ENCODE data around the gene COL20A1.

COL20A1 gene

DNA sequence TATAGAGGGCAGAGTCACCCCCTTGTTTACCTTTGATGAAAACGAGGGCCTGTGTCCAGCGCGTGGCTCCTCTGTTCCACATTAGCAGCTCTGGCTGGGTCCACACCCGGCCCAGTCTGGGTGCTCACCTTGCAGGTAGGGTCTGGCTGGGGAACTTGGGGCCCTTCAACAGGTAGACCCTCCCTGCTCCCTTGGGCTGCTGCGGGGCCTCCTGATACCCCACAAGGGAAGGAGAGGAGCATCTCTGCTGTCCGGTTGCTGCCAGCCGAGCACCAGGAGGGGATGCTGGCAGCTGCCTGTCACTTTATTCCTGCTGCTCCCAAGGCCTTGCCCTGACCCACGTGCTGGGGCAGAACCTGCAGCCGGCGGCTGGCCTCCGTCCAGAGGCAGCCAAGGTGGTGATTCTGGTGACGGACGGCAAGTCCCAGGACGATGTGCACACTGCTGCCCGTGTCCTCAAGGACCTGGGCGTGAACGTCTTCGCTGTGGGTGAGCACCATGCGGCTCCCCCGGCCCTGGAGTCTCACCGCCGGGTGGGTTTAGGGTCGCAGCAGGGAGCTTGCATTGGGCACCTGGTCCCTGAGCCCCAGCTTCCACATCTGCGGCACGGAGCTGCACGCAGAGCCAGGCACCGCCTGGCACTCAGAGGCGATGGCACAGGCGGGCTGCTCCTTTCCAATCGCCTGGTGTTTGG is 15.4 kb downstream of the COL20A1 start:
- DNase-seq (ENCODE audit: low spot score), result no peak

DNA sequence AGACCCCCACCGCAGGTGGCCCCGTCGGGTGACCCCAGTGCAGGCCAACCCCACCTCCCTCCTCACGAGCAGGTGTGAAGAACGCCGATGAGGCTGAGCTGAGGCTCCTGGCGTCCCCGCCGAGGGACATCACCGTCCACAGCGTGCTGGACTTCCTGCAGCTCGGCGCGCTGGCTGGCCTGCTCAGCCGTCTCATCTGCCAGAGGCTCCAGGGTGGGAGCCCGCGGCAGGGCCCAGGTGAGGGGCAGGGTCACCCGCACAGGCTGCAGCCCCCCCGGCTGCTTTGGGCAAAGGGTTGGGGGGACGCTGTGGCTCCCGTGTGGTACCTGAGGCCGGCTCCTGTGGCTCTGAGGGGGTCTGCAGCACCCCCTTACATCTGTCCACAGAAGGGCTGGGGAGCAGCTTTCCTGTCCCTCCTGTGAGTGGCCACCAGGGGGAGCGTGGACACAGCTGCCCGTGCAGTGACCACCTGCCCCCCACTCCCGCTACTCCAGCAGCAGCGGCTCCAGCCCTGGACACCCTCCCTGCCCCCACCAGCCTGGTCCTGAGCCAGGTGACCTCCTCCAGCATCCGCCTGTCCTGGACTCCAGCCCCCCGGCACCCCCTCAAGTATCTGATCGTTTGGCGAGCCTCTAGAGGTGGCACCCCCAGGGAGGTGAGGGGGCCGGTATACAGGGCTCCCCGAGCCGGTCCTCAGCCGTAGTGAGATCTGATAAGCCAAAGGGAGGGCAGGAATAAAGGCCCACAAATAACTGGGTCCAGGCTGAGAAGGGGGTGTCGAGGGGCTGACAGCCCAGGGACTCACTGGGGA is 16.5 kb downstream of the COL20A1 start:
- peak; percentile 84 for DNase-seq (ENCODE audit: low spot score)

DNA sequence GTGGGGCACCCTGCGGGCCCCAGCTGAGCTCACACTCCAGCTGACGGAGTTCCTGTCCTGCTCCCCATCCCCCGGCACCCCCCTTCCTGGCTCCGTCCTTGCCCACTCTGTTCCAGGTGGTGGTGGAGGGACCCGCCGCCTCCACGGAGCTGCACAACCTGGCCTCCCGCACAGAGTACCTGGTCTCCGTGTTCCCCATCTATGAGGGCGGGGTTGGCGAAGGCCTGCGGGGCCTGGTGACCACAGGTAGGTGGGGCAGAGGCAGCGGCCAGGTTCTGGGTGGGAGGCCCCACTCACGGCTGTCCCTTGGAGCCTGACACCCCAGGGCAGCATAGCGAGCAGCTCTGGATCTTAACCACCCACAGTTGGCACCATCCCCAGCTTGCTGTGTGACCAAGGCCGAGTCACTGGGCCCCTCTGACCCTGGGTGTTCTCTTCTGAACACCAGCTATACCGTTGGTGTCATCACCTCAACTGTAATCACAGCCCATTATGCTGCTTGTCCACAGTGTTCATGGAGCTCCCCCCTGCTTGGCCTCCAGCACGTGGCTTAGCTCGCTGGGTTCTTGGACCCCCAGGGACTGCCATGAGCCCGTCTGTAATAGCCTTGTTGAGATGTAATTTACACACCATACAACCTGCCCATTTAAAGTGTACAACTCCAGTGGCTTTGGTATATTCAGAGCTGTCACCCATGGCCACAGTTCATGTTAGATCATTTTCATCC is 17.4 kb downstream of the COL20A1 start:
- DNase-seq (ENCODE audit: low spot score), result no peak

DNA sequence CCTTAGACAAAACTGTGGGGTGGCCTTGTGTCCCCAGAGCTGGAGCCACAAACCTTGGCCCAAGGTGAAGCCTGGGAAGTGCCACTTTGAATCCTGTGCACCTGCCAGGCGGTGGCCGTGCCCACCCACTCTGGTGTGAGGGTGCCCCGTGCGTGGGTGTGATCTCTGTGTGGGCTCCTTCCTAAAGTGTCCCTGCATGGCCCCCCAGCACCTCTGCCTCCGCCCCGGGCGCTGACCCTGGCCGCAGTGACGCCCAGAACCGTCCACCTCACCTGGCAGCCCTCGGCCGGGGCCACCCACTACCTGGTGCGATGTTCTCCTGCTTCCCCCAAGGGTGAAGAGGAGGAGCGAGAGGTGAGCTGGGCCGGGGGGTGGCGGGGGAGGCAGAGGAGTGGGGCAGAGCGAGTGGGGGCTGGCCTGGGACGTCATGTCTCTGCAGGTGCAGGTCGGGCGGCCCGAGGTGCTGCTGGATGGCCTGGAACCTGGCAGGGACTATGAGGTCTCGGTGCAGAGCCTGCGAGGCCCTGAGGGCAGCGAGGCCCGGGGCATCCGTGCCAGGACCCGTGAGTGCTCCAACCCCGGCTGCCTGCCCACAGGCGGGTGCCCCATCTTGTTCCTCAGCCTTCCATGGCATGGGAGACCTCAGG is 18.3 kb downstream of the COL20A1 start:
- no peak for DNase-seq (ENCODE audit: low spot score)

DNA sequence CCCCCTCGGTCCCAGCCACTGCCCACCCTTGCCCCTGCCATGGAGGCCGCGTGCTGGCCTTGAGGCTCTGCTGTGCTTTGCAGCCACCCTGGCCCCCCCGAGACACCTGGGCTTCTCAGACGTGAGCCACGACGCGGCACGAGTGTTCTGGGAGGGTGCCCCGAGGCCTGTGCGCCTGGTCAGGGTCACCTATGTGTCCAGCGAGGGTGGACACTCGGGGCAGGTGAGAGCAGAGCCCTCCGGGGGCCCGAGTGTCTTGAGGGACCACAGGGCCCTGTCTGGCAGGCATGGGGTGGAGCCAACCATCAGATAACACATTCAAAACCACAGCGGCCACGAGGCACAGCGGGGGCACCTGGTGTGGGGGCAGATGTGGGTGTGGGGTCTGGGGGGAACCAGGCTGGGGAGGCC is 18.9 kb downstream of the COL20A1 start:
- no peak for DNase-seq (ENCODE audit: low spot score)

DNA sequence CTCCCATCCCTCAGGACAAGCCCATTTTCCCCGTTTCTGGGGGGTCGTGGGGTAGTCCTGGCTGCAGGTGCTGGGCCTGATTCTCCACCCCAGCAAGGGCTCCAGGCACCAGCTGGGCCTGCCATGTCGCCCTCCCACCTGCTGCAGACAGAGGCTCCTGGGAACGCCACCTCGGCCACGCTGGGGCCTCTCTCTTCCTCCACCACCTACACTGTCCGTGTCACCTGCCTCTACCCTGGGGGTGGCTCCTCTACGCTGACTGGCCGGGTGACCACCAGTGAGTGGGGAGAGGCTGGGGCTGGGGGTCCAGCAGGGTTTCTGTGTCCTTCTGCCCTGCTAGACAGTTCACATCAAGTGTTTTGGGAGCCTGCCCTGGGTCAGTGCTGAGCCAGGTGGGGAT is 19.3 kb downstream of the COL20A1 start:
- no peak for DNase-seq (ENCODE audit: low spot score)

DNA sequence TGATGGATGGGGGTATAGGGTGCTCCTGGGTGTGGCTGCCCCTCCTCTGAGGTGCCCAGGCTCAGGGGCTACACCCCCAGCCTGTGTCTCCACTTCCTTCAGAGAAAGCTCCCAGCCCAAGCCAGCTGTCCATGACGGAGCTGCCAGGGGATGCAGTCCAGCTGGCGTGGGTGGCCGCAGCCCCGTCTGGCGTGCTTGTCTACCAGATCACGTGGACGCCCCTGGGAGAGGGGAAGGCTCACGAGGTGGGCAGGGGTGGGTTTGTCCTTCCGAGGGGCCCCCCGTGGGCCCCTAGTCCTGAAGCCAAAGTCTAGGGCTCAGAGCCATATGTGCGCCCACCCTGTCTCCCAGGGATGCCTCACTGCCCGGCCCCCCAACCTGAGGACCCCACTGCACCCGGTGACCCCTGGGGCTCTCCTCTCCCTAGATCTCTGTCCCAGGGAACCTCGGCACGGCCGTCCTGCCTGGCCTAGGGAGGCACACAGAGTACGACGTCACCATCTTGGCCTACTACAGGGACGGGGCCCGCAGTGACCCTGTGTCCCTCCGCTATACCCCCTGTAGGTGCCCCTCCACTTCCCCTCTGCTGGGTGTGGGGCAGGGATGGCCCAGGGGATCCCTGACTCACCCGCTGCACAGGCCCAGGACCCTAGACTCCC is 19.8 kb downstream of the COL20A1 start:
- DNase-seq (ENCODE audit: low spot score), result no peak

DNA sequence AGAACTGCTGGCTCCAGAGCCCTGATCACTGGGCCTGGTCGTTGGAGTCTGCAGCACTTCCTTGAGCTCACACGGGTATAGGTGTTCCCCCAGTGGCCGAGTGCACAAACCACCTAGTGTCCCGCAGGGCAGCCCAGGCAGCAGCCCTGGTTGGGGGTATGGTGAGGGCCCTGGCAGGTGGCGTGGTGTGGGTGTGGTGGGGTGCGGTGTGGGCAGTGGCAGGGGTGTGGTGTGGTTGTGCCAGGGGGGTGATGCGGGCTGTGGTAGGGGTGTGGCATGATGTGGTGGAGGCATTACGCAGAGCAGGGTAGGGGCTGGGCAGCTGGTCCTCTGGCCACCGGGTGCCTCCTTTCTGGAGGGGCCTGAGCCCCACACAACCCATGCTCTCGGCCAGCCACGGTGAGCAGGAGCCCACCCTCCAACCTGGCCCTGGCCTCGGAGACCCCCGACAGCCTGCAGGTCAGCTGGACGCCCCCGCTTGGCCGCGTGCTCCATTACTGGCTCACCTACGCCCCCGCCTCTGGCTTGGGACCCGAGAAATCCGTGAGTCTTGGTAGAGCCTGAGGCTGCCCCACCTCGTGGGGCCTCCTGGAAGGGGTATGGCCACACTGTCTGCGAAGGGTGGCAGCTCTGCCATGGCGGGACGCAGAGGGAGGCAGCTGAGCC is 20.5 kb downstream of the COL20A1 start:
- DNase-seq (ENCODE audit: low spot score), result no peak

DNA sequence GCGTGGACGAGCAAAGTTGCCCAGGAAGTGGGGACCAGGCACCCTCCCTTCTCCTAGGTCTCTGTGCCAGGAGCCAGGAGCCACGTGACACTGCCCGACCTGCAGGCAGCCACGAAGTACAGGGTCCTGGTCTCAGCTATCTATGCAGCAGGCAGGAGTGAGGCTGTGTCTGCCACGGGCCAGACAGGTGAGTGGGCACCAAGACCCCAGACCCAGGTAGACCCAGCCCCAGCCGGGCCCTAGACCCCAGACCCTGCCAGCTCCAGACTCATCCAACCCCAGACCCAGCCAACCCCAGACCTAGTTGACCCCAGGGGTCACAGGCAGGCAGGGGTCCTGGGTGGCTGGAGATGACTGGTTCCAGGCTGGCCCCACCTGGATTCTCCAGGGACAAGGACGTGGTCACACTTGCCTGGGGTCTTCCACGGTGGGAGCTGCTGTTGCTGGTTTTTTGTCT is 21.1 kb downstream of the COL20A1 start:
- no peak for DNase-seq (ENCODE audit: low spot score)

DNA sequence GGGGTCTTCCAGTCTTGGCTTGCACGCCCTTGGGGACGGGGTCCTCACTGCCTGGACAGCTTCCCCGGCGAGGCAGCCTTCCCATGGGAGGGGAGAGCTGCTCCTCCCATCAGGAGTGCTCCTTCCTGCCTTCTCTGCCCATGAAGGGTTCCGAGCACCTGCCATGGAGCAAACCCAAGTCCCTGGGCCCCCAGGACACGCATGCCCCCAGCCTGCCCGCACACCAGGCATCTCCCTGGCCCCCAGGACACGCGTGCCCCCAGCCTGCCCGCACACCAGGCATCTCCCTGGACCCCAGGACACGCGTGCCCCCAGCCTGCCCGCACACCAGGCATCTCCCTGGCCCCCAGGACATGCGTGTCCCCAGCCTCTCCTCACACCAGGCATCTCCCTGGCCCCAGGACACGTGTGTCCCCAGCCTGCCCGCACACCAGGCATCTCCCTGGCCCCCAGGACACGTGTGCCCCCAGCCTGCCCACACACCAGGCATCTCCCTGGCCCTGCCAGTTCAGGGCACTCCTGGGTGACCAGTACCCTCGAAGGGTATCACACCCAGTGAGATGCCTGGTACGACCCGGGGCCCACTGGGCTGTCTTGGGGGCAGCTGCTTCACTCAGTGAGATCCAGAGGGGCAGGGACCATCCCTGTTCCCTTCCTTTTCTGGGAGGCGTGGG is 21.7 kb downstream of the COL20A1 start:
- no peak for DNase-seq (ENCODE audit: low spot score)

DNA sequence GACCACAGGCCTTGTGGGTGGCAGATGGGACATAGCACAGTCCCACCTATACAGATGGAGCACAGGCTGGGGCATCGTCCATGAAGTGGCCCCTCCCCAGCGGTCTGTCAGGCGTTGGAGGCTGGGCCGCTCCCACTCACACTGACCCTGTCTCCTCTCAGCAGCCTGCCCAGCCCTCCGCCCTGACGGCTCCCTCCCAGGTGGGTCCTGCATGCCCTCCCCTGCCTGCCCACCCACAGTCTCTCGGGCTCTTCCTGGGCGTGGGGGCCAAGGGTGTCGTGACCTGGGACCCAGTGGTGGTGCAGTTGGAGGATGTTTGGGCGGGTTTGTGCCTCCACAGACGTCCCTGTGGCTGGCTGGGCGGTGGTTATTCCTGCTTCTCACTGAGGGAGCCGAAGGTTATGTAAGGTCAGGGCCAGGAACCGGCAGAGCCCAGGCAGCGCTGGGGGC is 22.3 kb downstream of the COL20A1 start:
- DNase-seq (ENCODE audit: low spot score), result no peak

DNA sequence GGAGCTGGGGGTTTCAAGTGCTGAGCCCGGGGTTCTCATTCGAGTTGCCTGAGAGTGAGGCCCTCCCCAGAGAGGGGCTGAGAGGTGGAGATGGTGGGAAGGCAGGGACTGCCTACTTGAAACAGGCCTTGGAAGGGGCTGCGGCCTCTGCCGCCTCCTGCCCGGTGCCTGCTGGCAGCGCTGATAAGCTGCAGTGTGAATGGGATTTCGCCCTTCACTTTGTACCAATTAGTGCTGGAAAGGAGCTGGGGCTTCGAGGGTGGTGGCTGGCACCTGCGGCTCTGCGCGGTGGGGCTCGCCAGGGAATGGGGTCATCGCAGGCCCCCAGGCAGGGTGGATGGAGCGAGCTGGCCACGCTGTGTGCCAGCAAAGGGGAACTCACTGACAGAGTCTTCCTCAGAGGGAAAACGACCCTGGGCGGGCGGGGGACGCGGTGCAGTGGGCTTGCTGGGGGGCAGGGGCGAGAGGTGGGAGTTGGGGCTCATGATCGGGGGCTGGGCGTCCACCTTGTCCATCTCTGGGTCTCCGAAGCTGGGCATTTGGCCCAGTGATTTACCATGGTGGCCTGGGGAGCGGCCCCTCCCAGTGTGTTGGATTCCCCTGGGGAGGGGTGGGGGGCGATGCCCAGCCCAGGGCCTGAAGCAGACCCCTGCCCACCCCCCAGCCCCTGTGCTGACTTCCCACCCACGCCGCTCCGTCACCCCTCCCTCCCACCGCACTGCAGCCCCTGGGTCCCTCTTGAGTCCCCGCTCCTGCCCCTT is 22.9 kb downstream of the COL20A1 start:
- DNase-seq (ENCODE audit: low spot score), result no peak

DNA sequence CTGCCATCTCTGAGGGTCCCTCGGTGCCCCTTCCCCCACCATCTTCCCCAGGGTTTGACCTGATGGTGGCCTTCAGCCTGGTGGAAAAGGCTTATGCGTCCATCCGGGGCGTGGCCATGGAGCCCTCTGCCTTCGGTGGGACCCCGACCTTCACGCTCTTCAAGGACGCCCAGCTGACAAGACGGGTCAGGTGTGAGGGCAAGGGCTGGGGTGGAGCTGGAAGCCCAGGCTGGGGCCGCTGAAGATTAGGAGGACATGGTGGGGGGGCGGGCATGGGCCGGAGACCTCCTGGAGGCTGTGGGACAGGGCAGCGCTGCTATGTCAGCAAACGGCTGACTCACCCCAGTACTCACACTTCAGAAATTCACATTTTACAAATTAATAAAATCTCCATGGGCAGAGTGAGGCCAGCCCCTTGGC is 23.5 kb downstream of the COL20A1 start:
- no peak for DNase-seq (ENCODE audit: low spot score)

DNA sequence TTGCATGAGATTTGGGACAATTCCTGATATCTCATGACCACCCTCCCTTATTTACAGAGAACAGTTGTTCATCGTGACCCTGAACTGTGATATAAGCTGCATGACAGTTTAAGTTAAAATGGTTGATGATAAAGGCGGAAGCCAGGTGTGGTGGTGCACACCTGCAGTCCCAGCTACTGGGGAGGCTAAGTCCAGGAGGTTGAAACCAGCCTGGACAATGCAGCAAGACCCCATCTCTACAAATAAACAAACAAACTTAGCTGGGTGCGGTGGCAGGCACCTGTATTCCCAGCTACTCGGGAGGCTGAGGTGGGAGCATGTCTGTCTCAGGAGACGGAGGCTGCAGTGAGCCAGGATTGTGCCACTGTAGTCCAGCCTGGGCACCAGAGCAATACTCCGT is 24.1 kb downstream of the COL20A1 start:
- DNase-seq (ENCODE audit: low spot score), result no peak

DNA sequence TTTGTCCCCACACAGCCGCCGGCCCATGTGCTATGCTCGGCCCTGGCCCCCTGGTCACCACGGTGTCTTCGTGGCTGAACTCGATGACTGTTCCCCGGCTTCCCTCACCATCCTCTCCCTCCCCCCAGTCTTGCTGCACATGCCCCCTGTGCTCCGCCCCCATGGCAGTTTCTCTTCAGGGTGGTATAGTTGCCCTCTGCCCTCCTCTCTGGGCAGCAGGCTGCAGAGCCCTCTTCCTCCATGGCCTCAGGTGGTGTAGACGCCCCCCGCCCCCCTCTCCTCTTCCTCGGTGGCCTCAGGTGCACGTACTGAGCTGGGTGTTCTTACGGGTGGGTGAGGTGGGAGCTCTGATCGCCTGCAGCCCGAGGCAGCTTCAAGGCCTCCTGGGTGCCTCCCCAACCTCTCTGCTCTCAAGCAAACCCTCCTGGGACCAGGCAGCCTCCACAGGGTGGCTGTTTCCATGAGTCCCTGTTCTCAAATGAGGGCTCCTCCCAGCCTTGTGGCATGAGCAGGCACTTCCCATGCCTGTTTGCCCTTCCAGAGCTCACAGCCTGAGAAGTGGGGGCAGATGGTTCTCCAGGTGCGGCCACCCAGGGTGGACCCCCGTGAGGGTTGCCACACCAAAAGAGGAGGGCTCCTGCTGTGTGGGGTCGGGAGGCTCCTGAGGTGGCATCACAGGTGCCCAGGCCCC is 24.8 kb downstream of the COL20A1 start:
- no peak for DNase-seq (ENCODE audit: low spot score)

DNA sequence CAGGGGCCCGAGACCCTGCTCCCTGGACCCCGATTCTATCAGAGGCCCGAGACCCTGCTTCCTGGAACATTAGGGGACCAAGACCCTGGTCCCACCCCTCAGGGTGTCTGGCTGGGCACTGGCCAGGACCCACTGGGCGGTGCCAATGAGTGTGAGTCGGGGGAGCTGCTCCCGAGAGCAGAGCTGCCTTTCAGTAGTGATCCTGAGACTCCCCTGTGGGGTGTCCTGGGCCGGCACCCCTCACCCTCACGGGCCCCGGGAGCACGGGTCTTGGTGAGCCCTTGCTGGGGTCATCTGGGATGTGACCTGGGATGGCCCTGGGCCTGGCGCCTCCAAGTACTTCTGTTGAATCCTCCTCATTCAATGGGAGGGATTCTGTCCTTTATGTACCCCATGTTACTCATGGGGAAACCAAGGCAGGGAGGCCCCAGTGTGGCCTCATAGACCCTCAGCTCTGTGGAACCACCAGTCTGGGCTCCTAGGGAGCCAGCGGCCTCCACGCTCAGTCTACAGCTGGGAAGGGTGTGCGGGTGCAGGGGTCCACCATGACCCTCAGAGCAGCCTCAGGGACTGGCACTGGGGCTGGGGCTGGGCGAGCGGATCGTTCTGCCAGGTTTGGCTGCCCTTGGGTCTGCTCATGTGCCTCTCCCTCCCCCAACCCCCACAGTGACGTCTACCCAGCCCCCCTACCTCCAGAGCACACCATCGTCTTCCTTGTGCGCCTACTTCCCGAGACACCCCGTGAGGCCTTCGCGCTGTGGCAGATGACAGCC is 25.6 kb downstream of the COL20A1 start:
- no peak for DNase-seq (ENCODE audit: low spot score)

DNA sequence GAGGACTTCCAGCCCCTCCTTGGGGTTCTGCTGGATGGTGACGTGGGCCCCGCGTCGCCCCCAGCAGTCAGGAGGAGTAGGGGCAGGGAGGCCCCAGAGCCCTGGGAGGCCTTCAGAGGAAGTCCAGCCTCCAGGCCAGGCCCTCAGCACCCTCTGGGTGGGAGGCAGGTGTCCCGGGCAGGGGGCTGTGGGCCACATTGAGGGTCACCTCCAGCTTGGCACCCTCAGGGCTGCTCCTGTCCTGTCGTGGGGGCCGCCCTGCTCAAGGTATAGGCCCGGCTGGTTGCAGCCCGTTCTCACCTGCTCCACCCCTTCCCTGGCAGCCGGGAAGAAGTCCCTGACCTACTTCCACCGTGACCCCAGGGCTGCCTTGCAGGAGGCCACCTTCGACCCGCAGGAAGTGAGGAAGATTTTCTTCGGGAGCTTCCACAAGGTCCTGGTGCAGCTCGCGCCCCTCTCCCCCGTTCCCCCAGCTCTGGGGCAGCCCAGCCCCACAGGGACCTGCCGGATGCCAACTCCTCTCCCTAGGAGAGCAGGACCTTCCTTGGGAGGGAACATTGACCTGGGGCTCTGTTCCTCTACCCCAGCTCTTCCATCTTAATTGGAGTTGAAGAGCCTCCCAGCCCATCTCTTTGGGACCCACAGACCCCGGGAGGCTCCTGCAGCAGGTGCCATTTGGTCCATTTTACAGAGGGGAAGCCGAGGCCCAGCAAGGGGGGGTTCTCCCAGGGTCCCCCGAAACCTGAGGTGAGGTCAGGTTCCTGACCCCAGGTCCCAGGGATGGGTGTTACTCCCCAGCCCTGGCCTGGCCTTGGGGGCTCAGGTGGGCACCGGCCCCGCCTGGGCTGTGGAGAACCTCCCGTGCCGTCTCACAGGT is 26.4 kb downstream of the COL20A1 start:
- no peak for DNase-seq (ENCODE audit: low spot score)
